Aorta (tissue), 5 donors: ENCODE measurements around the gene ARHGAP23. TPM values are rescaled to one million over a fixed set of nuclear protein-coding genes. Genes with fewer than 3 reads are reported as not detected.
A peak's percentile ranks its signal among the peaks of the same experiment; 100 is the strongest.

ENCODE experiments used
- ATAC-seq: fragments of 200-7000 bp; cut with Tn5 transposase; one replicate; pipeline ENCODE4 v1.9.1; 2022; ENCODE audit warnings: moderate library complexity; ENCODE audit not compliant: low FRiP score
- DNase-seq, 2 donors: peaks; one replicate each; pipeline ENCODE4 v3.0.0-alpha.2; 2020
- H3K27ac ChIP-seq, 2 donors: one replicate each; pipeline ENCODE4 v1.5.1; 2013; ENCODE audit warnings: low read length in 2 of 2, mild to moderate bottlenecking in 2 of 2, moderate library complexity in 2 of 2, control low read depth in 1 of 2, inconsistent platforms in 1 of 2, low read depth in 1 of 2
- H3K27me3 ChIP-seq, 2 donors: one replicate each; pipeline ENCODE4 v1.6.1; 2013; ENCODE audit warnings: control low read depth in 1 of 2, low read length in 1 of 2, mild to moderate bottlenecking in 1 of 2, moderate library complexity in 1 of 2; ENCODE audit not compliant: insufficient read depth in 2 of 2, control insufficient read depth in 1 of 2
- H3K36me3 ChIP-seq, 2 donors: one replicate each; pipeline ENCODE4 v1.6.1; 2013; ENCODE audit warnings: control low read depth in 1 of 2, low read length in 1 of 2, mild to moderate bottlenecking in 1 of 2; ENCODE audit not compliant: insufficient read depth in 2 of 2, control insufficient read depth in 1 of 2
- H3K4me1 ChIP-seq, 2 donors: one replicate each; pipeline ENCODE4 v1.6.1; 2013; ENCODE audit warnings: low read length in 2 of 2, control low read depth in 1 of 2, mild to moderate bottlenecking in 1 of 2, moderate library complexity in 1 of 2; ENCODE audit not compliant: insufficient read depth in 2 of 2, control insufficient read depth in 1 of 2
- H3K4me3 ChIP-seq, 2 donors: one replicate each; pipeline ENCODE4 v1.5.1; 2013; ENCODE audit warnings: low read length in 2 of 2, control low read depth in 1 of 2, mild to moderate bottlenecking in 1 of 2
- H3K9me3 ChIP-seq: one replicate; pipeline ENCODE4 v1.6.1; 2013; ENCODE audit warnings: mild to moderate bottlenecking, low read length; ENCODE audit not compliant: control insufficient read depth
- WGBS, 2 donors: extraction: QIAGEN DNeasy Blood & Tissue Kit; methylation state at CpG; one replicate each; pipeline ENCODE4 v1.1.7; 2013; 5-methylcytosine and 5-hydroxymethylcytosine counted together
- intact Hi-C, 2 donors: fragments of 100-400 bp; cut with DNase I; formaldehyde crosslinking; loops; one replicate each; pipeline versions ENCODE4 v1.14.2 to v1.15.0; 2022
- polyA plus RNA-seq, 2 donors: library from polyadenylated mRNA; stranded (reverse); fragments of 200-250 nt; gene quantifications; one replicate each; pipeline ENCODE4 v1.2.3, GENCODE V29; 2013
- total RNA-seq, 2 donors: library from RNA; stranded (reverse); fragmentation: NEBNext Ultra II Directional; extraction: Animal tissue kit (Norgen Biotek cat#: 25700); gene quantifications; one replicate each; pipeline ENCODE4 v1.2.1, GENCODE V29; 2021
- donor health status: healthy with polysubstance abuse.
- donor health status: Bipolar disorder and iron deficiency.
- donor health status: DM: no; HTN: no; CAD: no.
- donor health status: DM: no; HTN: no; CAD: no.
- donor health status: DM: yes; HTN: yes; CAD: no.

Gene ARHGAP23
- total and polyA plus RNA-seq, 4 donors = 6.9 to 126 (median 70.6) TPM

DNA sequence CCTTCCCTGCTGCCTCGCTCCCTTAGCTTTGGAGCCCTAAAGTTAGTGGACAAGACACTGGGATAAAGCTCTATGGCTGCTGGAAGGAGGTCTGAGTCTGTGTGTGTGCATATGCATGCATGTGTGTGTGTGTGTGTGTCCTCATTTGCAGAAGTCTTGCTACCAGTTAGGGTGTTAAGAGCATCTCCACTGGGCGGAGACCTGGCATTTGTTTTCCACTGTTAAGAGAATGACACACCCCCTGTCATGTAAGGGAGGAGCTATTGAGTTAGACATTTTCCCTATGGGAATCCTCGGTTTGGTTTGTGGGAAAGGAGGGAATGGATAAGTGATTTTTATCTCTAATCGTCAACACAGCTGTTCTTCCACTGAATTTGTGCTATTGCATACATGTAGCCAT, 24.8 kb upstream of the ARHGAP23 start:
- H3K27ac ChIP-seq = no peak overlapping the region
- peaks cover 3 to 10% of the 10 kb centered on the region in 2 donors for H3K36me3 ChIP-seq
- no peaks in the 10 kb centered on the region for H3K9me3 ChIP-seq
- H3K4me1 ChIP-seq = no peaks in the 10 kb centered on the region
- H3K27me3 ChIP-seq = no peaks in the 10 kb centered on the region
- intact Hi-C loops = no loop called here
- DNase-seq (no peak), ATAC-seq (no peak)
- no peak overlapping the region for H3K4me3 ChIP-seq
- WGBS, 2 donors = 63 to 66% methylated on average over 4 of the region's 4 CpGs

DNA sequence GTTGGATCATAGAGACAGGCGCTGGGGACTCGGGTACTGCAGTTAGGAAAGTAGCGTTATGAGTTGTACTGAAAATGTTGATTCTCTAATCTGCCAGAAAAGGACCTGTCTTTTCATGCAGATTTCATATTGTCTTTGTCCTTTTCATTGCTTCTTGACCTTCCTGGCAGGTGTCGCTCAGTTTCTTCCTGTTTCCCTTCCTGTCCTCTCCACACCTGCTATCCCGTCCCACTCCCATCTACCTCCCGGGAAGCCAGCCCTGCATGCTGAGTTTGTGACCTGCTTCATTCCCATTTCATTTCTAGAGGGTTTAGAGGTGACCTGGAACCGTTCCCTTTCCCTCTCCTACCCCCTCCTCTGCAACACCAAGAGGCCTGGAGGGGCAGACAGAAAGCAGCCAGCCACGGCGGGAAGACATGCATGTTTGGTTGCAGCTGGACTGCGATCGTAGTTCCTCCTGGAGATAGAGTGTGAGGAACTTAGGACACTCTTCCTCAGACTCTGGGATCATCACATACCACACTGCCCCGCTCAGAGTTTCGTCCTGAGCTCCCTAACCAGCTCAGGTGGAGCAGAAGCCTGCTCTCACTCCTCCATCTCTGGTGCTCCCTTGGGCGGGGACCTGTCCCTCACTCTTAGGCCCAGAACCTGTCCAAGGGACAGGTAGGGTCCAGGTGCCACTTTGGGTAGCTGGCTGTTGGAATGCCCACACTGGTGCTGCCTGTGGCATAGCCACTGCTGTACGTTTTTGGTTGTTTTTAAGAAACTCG, 23.9 kb upstream of the ARHGAP23 start:
- Histone ChIP-seq H3K4me3 (no peak overlapping the region), H3K36me3 (peaks cover 3 to 8% of the 10 kb centered on the region in 2 donors), H3K27ac (no peak overlapping the region), H3K9me3 (no peaks in the 10 kb centered on the region), H3K27me3 (no peaks in the 10 kb centered on the region), H3K4me1 (no peaks in the 10 kb centered on the region)
- intact Hi-C loops = no loop called here
- ATAC-seq = no peak
- WGBS, 2 donors = 76 to 77% methylated on average over 16 of the region's 16 CpGs
- DNase-seq = peak in 1 of 2 donors; percentile 66

DNA sequence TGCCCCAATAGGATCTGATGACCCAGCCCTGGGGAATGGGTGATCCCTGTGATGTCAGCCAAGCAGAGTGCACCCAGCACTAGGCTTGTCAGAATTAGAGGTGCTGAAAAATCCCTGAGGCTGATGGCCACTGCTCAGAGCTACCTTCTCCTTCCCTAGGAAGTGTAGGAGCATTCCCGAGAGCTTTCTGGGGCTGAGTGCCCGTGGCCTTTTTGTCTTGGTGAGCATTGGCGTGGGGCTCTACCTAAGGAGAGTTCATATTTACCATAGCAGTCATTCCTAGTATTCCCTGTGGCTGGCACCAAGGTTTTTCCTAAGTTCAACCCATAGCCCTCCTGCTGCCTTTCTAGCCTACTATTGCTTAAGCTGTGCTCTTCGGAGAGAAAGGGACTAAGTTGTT, 22.6 kb upstream of the ARHGAP23 start:
- intact Hi-C loops = no loop called here
- H3K36me3 ChIP-seq = peaks cover 0 to 5% of the 10 kb centered on the region in 2 donors
- no peaks in the 10 kb centered on the region for H3K27me3 ChIP-seq
- peak in 1 of 2 donors; percentile 21 for DNase-seq
- H3K27ac ChIP-seq = no peak overlapping the region
- 69 to 75% methylated on average over 4 of the region's 4 CpGs for WGBS, 2 donors
- no peak overlapping the region for H3K4me3 ChIP-seq
- no peaks in the 10 kb centered on the region for H3K4me1 ChIP-seq
- H3K9me3 ChIP-seq = no peaks in the 10 kb centered on the region
- ATAC-seq = no peak

DNA sequence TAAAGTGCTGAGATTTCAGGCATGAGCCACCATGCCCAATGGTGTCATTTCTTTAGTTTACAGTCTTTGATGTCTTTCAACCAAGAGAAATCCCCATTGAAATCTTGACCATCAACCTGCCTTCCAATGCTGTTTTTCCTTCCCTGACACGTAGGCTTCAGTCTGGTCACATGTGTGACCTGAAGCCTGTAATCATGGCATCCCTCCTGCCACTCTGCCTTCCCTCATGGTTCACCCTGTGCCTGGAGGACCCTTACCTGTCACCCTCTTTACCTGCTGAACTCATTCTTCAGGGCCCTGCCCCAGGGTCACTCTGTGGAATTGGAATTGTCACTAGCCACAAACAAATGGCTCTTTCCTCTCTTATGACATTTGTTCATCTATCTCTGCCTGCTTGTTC, 18.1 kb upstream of the ARHGAP23 start:
- intact Hi-C loops = no loop called here
- no peak for DNase-seq
- 70 to 71% methylated on average over 1 of the region's 1 CpG for WGBS, 2 donors
- no peaks in the 10 kb centered on the region for H3K36me3 ChIP-seq
- no peak for ATAC-seq
- H3K27me3 ChIP-seq = no peaks in the 10 kb centered on the region
- no peak overlapping the region for H3K27ac ChIP-seq
- H3K4me3 ChIP-seq = no peak overlapping the region
- H3K4me1 ChIP-seq = no peaks in the 10 kb centered on the region
- no peaks in the 10 kb centered on the region for H3K9me3 ChIP-seq

DNA sequence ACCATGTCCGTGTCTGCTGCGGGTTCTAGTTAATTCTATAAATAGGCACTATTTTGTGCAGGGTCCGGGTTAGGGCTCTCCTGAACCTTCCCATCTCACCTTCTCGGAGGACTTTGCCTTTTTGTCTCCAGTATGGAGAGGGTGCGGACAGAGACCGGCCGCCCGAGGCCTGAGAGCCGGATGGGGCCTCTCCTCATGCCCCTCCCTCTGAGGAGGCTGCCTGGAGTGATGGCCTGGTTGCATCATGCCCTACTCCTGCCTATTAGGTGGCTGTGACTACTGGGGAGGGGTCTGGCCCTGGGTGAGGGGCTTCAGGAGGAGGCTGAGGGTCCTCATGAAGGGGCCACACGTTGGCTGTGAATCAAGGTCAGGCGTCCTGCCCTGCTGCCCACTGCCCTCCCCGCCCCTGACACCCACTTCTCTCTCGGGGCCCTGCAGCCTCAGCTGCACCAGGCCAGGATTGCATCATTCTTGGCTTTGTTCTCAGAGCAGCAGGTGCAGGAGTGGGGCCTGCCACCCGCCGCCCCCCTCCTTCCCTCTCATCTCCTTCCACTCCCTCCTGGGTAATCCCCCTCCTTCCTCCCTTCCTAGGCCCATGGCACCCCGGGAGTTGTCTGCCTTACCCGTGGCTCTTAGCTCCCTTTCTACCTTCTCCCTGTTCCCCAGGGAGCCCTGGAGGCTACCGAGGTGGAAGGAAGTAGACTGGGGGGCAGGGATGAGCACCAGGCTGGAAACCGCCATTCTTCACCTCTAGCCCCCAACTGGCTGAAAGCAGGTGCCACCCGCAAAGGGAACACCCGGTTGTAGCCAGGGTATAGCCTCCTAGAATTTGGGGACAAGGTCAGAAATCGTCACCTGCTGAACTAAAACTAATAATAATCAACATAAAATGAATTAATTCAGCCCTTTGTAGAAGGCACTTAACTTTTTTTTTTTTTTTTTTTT, 12.7 kb upstream of the ARHGAP23 start:
- no peaks in the 10 kb centered on the region for H3K4me1 ChIP-seq
- no peak for DNase-seq
- intact Hi-C loops = loop anchor here in 1 of 2 donors (1.0 kb wide), 1 partner anchor 66 kb away; no protein-coding TSS in a partner anchor
- 51 to 58% methylated on average over 21 to 22 of the region's 22 CpGs for WGBS, 2 donors
- ATAC-seq = no peak
- H3K27ac ChIP-seq = no peak overlapping the region
- H3K36me3 ChIP-seq = no peaks in the 10 kb centered on the region
- no peak overlapping the region for H3K4me3 ChIP-seq
- H3K27me3 ChIP-seq = no peaks in the 10 kb centered on the region
- H3K9me3 ChIP-seq = no peaks in the 10 kb centered on the region

DNA sequence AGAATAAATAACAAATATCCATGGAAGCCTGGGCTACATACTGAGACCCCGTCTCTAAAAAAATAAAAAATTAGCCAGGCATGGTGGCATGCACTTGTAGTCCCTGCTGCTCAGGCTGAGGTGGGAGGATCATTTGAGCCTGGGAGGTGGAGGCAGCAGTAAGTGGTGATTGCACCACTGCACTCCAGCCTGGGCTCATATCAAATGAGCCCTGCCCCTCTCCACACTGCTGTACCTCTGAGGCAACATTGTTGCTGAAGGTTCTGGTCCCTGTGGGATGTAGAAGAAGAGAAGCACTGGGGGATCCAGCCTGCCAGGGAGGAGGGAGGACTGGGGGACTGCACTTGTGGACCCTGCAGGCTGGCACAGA, 11.4 kb upstream of the ARHGAP23 start:
- no peak for ATAC-seq
- intact Hi-C loops = no loop called here
- Histone ChIP-seq H3K27ac (no peak overlapping the region), H3K36me3 (no peaks in the 10 kb centered on the region), H3K4me1 (no peaks in the 10 kb centered on the region), H3K9me3 (no peaks in the 10 kb centered on the region), H3K27me3 (no peaks in the 10 kb centered on the region), H3K4me3 (no peak overlapping the region)
- WGBS, 2 donors = 31 to 46% methylated on average over 1 of the region's 1 CpG
- no peak for DNase-seq

DNA sequence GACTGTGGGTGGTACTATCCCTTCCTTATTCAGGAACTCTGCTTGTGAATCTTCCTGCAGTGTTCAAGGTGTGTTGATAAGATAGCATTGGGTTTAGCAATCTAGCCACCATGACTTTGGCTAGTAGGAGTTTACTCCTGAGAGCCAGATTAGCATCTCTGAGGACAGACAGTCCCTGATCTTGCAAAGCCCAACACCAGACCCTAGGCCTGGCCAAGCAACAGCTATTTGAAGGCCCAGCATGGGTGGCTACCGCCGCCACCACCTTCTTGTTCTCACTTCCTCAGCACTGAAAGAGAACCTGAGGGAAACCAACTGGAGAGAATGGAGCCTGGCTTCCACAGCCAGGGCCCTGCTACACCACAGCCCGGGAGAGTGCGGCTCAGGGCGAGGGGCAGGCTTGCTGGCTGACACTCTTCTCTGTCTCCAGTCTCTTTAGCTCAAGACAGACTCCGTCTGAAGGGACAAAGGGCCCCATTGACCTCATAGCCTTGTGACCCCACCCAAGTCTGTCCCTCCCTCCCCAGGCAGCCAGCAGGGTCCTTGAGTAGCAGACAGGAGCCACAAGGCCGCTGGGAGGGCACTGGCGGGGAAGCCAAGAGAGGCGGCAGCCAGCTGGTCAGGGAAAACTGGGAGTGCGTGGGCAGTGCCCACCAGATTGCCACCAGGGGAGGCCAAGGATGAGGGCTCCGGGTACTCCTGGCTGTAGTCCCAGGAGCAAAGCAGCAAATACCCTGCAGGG, 10.9 kb upstream of the ARHGAP23 start:
- 81 to 82% methylated on average over 11 of the region's 11 CpGs for WGBS, 2 donors
- H3K27ac ChIP-seq = no peak overlapping the region
- intact Hi-C loops = no loop called here

DNA sequence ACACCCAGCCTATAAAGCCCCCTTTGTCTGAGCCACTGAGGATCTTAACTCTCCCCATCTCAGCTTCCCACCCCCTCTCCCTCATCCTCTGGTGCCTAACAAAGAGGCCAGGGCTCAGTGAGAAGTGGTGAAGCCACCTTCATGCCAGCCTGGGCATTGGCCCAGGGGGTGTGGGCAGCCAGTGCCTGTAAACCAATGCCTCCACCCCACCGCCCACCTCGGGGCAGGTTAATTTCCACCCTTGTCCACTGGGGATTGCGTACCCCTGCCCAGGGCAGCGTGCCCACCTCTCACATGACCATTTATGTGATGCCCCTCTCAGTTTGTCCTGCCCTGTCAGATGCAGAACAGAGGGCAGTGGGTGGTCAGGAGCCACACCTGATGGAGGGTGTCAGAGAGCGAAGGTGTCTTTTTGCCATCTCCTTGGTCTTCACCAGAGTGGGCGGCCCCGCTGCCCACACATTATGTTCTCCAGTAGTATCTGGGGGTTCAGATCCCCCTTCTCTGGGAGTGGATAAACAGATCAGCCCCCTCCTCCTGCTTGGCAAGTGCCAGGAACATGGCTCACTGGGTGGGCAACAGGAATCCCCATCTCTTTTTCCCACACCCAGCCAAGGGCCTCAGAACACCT, 10.1 kb upstream of the ARHGAP23 start:
- H3K9me3 ChIP-seq = no peaks in the 10 kb centered on the region
- H3K27ac ChIP-seq = no peak overlapping the region
- no peak for ATAC-seq
- no peak for DNase-seq
- no peak overlapping the region for H3K4me3 ChIP-seq
- no peaks in the 10 kb centered on the region for H3K4me1 ChIP-seq
- H3K27me3 ChIP-seq = no peaks in the 10 kb centered on the region
- no peaks in the 10 kb centered on the region for H3K36me3 ChIP-seq
- intact Hi-C loops = no loop called here
- 77 to 83% methylated on average over 7 of the region's 7 CpGs for WGBS, 2 donors

More for the DNA sequence above, 10.9 kb upstream of the ARHGAP23 start:
- no peaks in the 10 kb centered on the region for H3K36me3 ChIP-seq
- no peak for DNase-seq
- ATAC-seq = no peak
- H3K9me3 ChIP-seq = no peaks in the 10 kb centered on the region
- no peaks in the 10 kb centered on the region for H3K27me3 ChIP-seq
- no peak overlapping the region for H3K4me3 ChIP-seq
- H3K4me1 ChIP-seq = no peaks in the 10 kb centered on the region
